SK-N-SH treated with all-trans-retinoic acid at 6 μM for 48 hours (cell line): ENCODE results near the gene IP6K3.

Experiments
- ATAC-seq: fragments of 200-7000 bp; cut with Tn5 transposase; 3 replicates; pipeline ENCODE4 v1.9.1; 2020; ENCODE audit warnings: mild to moderate bottlenecking, moderate library complexity
- CREB5 ChIP-seq: fragments of 250-450 bp; sonication (Bioruptor Pico); IDR thresholded peaks from 2 replicates; pipeline ENCODE4 v1.5.1; 2020; ENCODE audit warnings: low read depth, mild to moderate bottlenecking, moderate library complexity
- CSDC2 ChIP-seq: fragments of 250-450 bp; sonication (Bioruptor Pico); IDR thresholded peaks from 2 replicates; pipeline ENCODE4 v1.5.0; 2020; ENCODE audit warnings: mild to moderate bottlenecking, moderate library complexity
- ESRRG ChIP-seq: fragments of 250-450 bp; sonication (Bioruptor Pico); IDR thresholded peaks from 2 replicates; pipeline ENCODE4 v1.6.1; 2021; ENCODE audit warnings: mild to moderate bottlenecking
- GLIS3 ChIP-seq: fragments of 250-450 bp; sonication (Bioruptor Pico); IDR thresholded peaks from 2 replicates; pipeline ENCODE4 v1.5.0; 2020; ENCODE audit warnings: mild to moderate bottlenecking, moderate library complexity
- ISL1 ChIP-seq: fragments of 250-450 bp; sonication (Bioruptor Pico); IDR thresholded peaks from 2 replicates; pipeline ENCODE4 v2.1.2; 2022; ENCODE audit warnings: mild to moderate bottlenecking, moderate library complexity
- OSR1 ChIP-seq: fragments of 250-450 bp; sonication (Bioruptor Pico); IDR thresholded peaks from 2 replicates; pipeline ENCODE4 v1.8.0; 2022; ENCODE audit warnings: moderate library complexity, mild to moderate bottlenecking, inconsistent platforms
- PATZ1 ChIP-seq: fragments of 250-450 bp; sonication (Bioruptor Pico); IDR thresholded peaks from 2 replicates; pipeline ENCODE4 v1.8.0; 2020; ENCODE audit warnings: mild to moderate bottlenecking, moderate library complexity, borderline replicate concordance
- POU6F1 ChIP-seq: fragments of 250-450 bp; sonication (Bioruptor Pico); IDR thresholded peaks from 2 replicates; pipeline ENCODE4 v1.8.0; 2021; ENCODE audit warnings: low read depth, mild to moderate bottlenecking, moderate library complexity, borderline replicate concordance
- PPARA ChIP-seq: fragments of 250-450 bp; sonication (Bioruptor Pico); IDR thresholded peaks from 2 replicates; pipeline ENCODE4 v1.5.0; 2020; ENCODE audit warnings: mild to moderate bottlenecking, borderline replicate concordance
- RARB ChIP-seq: fragments of 250-450 bp; sonication (Bioruptor Pico); IDR thresholded peaks from 2 replicates; pipeline ENCODE4 v1.8.0; 2021; ENCODE audit warnings: mild to moderate bottlenecking, moderate library complexity
- SNAI2 ChIP-seq: fragments of 250-450 bp; sonication (Bioruptor Pico); IDR thresholded peaks from 2 replicates; pipeline ENCODE4 v1.5.0; 2020; ENCODE audit warnings: mild to moderate bottlenecking, moderate library complexity
- TCF4 ChIP-seq: fragments of 250-450 bp; sonication (Bioruptor Pico); IDR thresholded peaks from 2 replicates; pipeline ENCODE4 v1.8.0; 2021; ENCODE audit warnings: mild to moderate bottlenecking, moderate library complexity, borderline replicate concordance
- TOX ChIP-seq: fragments of 250-450 bp; sonication (Bioruptor Pico); IDR thresholded peaks from 2 replicates; pipeline ENCODE4 v1.8.0; 2021; ENCODE audit warnings: mild to moderate bottlenecking, moderate library complexity, borderline replicate concordance
- TSHZ2 ChIP-seq: fragments of 250-450 bp; sonication (Bioruptor Pico); IDR thresholded peaks from 2 replicates; pipeline ENCODE4 v1.5.0; 2020; ENCODE audit warnings: mild to moderate bottlenecking, moderate library complexity
- ZC3H10 ChIP-seq: fragments of 250-450 bp; sonication (Bioruptor Pico); IDR thresholded peaks from 2 replicates; pipeline ENCODE4 v1.5.1; 2021; ENCODE audit warnings: mild to moderate bottlenecking, moderate library complexity
- ZFP3 ChIP-seq: fragments of 250-450 bp; sonication (Bioruptor Pico); IDR thresholded peaks from 2 replicates; pipeline ENCODE4 v1.5.0; 2020; ENCODE audit warnings: mild to moderate bottlenecking, moderate library complexity
- ZFP30 ChIP-seq: fragments of 450-650 bp; formaldehyde crosslinking; IDR thresholded peaks from 2 replicates; pipeline ENCODE4 v1.5.0; 2022; ENCODE audit warnings: mild to moderate bottlenecking, moderate library complexity
- ZNF565 ChIP-seq: fragments of 450-650 bp; formaldehyde crosslinking; conservative IDR thresholded peaks from 2 replicates; pipeline ENCODE4 v1.5.0; 2020; ENCODE audit warnings: low read depth, mild to moderate bottlenecking, moderate library complexity
- ZNF70 ChIP-seq: fragments of 450-650 bp; formaldehyde crosslinking; IDR thresholded peaks from 2 replicates; pipeline ENCODE4 v1.5.0; 2020; ENCODE audit warnings: mild to moderate bottlenecking, moderate library complexity
- ZNF8 ChIP-seq: fragments of 450-650 bp; formaldehyde crosslinking; IDR thresholded peaks from 2 replicates; pipeline ENCODE4 v1.5.0; 2020; ENCODE audit warnings: mild to moderate bottlenecking, moderate library complexity
- TF ChIP-seq, protein P1 (sequence below): fragments of 250-450 bp; sonication (Bioruptor Pico); IDR thresholded peaks from 2 replicates; pipeline ENCODE4 v1.5.1; 2021; ENCODE audit warnings: mild to moderate bottlenecking, moderate library complexity

The IP6K3 gene

GRCh38 chr6:33754222-33754621 is 7.5 kb upstream of the IP6K3 start:
- TF ChIP-seq CSDC2 (CRISPR knock-in tag), result no peak
- no peak for TF ChIP-seq SNAI2 (CRISPR knock-in tag)
- TF ChIP-seq, protein P1, sequence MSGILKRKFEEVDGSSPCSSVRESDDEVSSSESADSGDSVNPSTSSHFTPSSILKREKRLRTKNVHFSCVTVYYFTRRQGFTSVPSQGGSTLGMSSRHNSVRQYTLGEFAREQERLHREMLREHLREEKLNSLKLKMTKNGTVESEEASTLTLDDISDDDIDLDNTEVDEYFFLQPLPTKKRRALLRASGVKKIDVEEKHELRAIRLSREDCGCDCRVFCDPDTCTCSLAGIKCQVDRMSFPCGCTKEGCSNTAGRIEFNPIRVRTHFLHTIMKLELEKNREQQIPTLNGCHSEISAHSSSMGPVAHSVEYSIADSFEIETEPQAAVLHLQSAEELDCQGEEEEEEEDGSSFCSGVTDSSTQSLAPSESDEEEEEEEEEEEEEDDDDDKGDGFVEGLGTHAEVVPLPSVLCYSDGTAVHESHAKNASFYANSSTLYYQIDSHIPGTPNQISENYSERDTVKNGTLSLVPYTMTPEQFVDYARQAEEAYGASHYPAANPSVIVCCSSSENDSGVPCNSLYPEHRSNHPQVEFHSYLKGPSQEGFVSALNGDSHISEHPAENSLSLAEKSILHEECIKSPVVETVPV, result no peak
- TF ChIP-seq PATZ1 (CRISPR knock-in tag), result no peak
- TF ChIP-seq ZFP30 (CRISPR knock-in tag), result no peak
- TF ChIP-seq ISL1, result no peak
- TF ChIP-seq ESRRG (CRISPR knock-in tag), result no peak
- TF ChIP-seq CREB5 (CRISPR knock-in tag), result no peak
- no peak for TF ChIP-seq GLIS3 (CRISPR knock-in tag)
- TF ChIP-seq POU6F1, result no peak
- TF ChIP-seq ZNF70 (CRISPR knock-in tag), result no peak
- TF ChIP-seq ZC3H10 (CRISPR knock-in tag), result no peak
- TF ChIP-seq ZFP3 (CRISPR knock-in tag), result no peak
- no peak for TF ChIP-seq TOX (CRISPR knock-in tag)
- TF ChIP-seq PPARA (CRISPR knock-in tag), result no peak
- TF ChIP-seq RARB (CRISPR knock-in tag), result no peak
- no peak for TF ChIP-seq ZNF565
- TF ChIP-seq ZNF8 (CRISPR knock-in tag), result no peak
- no peak for TF ChIP-seq TCF4 (CRISPR knock-in tag)
- no peak for TF ChIP-seq TSHZ2 (CRISPR knock-in tag)
- no peak for ATAC-seq

- no peak for TF ChIP-seq TSHZ2 (CRISPR knock-in tag)
- no peak for TF ChIP-seq GLIS3 (CRISPR knock-in tag)
- no peak for TF ChIP-seq OSR1 (CRISPR knock-in tag)
- no peak for TF ChIP-seq ZFP30 (CRISPR knock-in tag)
- TF ChIP-seq, protein P1, result no peak
- TF ChIP-seq ZNF565, result no peak
- no peak for TF ChIP-seq ZC3H10 (CRISPR knock-in tag)
- no peak for TF ChIP-seq PATZ1 (CRISPR knock-in tag)
- TF ChIP-seq ZNF8 (CRISPR knock-in tag), result no peak
- TF ChIP-seq, all 23 proteins: peak for 0
- ATAC-seq, result no peak
These were observed 5.9 kb upstream of the IP6K3 start for GRCh38 chr6:33752646-33753015.
